WTC11 (cell line): ENCODE measurements around the gene DTNBP1.

Source experiments
- HMGA2 ChIP-seq: fragments of 250-450 bp; sonication (Bioruptor Pico); IDR thresholded peaks from 2 replicates; pipeline ENCODE4 v1.4.0; 2021; ENCODE audit warnings: mild to moderate bottlenecking, moderate library complexity
- MXD4 ChIP-seq: fragments of 250-450 bp; sonication (Bioruptor Pico); IDR thresholded peaks from 2 replicates; pipeline ENCODE4 v1.8.0; 2021; ENCODE audit warnings: mild to moderate bottlenecking, moderate library complexity, borderline replicate concordance
- TEAD1 ChIP-seq: sonication (generic); formaldehyde crosslinking; IDR thresholded peaks from 2 replicates; pipeline ENCODE4 v1.8.0; 2022; ENCODE audit warnings: mild to moderate bottlenecking, missing genetic modification reagents
- ZNF263 ChIP-seq: sonication (generic); formaldehyde crosslinking; IDR thresholded peaks from 2 replicates; pipeline ENCODE4 v1.8.1; 2022; ENCODE audit warnings: low read depth, mild to moderate bottlenecking, moderate library complexity, missing genetic modification reagents
- TF ChIP-seq, protein P1 (sequence below): sonication (generic); formaldehyde crosslinking; conservative IDR thresholded peaks from 2 replicates; pipeline ENCODE4 v1.8.1; 2022; ENCODE audit warnings: mild to moderate bottlenecking, missing genetic modification reagents
- TF ChIP-seq, protein P2 (sequence below): fragments of 200-600 bp; IDR thresholded peaks from 2 replicates; pipeline ENCODE4 v1.8.0; 2022; ENCODE audit warnings: antibody characterized with exemption
- TF ChIP-seq, protein P3 (sequence below): sonication (generic); formaldehyde crosslinking; IDR thresholded peaks from 2 replicates; pipeline ENCODE4 v1.8.1; 2022; ENCODE audit warnings: low read depth, mild to moderate bottlenecking, moderate library complexity, missing genetic modification reagents, borderline replicate concordance
- TF ChIP-seq, protein P4 (sequence below): sonication (generic); formaldehyde crosslinking; IDR thresholded peaks from 2 replicates; pipeline ENCODE4 v1.8.0; 2023; ENCODE audit warnings: mild to moderate bottlenecking, missing genetic modification reagents

DNA sequence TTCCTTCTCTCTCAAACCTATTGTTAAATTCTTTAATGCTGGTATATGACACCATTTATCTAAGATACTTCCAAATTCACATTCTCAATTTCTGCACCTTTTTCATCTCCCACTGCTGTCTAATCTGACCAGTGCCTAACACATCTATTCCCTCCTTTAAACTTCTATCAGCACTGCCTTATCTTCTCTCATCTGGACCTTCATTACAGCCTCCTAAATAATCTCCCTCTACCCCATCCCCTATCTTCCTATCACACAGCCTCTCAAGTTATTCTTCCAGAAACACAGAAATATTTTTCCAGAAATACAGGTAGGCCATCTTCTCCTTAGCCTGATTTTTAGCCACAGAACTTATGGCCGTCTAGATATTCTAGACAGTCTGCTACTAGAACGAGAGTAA is 5.5 kb downstream of the DTNBP1 start:
- TF ChIP-seq, protein P1, sequence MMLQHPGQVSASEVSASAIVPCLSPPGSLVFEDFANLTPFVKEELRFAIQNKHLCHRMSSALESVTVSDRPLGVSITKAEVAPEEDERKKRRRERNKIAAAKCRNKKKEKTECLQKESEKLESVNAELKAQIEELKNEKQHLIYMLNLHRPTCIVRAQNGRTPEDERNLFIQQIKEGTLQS, result no peak
- TF ChIP-seq, protein P2, sequence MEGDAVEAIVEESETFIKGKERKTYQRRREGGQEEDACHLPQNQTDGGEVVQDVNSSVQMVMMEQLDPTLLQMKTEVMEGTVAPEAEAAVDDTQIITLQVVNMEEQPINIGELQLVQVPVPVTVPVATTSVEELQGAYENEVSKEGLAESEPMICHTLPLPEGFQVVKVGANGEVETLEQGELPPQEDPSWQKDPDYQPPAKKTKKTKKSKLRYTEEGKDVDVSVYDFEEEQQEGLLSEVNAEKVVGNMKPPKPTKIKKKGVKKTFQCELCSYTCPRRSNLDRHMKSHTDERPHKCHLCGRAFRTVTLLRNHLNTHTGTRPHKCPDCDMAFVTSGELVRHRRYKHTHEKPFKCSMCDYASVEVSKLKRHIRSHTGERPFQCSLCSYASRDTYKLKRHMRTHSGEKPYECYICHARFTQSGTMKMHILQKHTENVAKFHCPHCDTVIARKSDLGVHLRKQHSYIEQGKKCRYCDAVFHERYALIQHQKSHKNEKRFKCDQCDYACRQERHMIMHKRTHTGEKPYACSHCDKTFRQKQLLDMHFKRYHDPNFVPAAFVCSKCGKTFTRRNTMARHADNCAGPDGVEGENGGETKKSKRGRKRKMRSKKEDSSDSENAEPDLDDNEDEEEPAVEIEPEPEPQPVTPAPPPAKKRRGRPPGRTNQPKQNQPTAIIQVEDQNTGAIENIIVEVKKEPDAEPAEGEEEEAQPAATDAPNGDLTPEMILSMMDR, result no peak
- TF ChIP-seq, protein P3, sequence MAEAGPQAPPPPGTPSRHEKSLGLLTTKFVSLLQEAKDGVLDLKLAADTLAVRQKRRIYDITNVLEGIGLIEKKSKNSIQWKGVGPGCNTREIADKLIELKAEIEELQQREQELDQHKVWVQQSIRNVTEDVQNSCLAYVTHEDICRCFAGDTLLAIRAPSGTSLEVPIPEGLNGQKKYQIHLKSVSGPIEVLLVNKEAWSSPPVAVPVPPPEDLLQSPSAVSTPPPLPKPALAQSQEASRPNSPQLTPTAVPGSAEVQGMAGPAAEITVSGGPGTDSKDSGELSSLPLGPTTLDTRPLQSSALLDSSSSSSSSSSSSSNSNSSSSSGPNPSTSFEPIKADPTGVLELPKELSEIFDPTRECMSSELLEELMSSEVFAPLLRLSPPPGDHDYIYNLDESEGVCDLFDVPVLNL (CRISPR knock-in tag), result no peak
- TF ChIP-seq MXD4 (no peak), ZNF263 (CRISPR knock-in tag) (no peak), TEAD1 (CRISPR knock-in tag) (no peak), HMGA2 (no peak)
- TF ChIP-seq, protein P4, sequence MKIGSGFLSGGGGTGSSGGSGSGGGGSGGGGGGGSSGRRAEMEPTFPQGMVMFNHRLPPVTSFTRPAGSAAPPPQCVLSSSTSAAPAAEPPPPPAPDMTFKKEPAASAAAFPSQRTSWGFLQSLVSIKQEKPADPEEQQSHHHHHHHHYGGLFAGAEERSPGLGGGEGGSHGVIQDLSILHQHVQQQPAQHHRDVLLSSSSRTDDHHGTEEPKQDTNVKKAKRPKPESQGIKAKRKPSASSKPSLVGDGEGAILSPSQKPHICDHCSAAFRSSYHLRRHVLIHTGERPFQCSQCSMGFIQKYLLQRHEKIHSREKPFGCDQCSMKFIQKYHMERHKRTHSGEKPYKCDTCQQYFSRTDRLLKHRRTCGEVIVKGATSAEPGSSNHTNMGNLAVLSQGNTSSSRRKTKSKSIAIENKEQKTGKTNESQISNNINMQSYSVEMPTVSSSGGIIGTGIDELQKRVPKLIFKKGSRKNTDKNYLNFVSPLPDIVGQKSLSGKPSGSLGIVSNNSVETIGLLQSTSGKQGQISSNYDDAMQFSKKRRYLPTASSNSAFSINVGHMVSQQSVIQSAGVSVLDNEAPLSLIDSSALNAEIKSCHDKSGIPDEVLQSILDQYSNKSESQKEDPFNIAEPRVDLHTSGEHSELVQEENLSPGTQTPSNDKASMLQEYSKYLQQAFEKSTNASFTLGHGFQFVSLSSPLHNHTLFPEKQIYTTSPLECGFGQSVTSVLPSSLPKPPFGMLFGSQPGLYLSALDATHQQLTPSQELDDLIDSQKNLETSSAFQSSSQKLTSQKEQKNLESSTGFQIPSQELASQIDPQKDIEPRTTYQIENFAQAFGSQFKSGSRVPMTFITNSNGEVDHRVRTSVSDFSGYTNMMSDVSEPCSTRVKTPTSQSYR (CRISPR knock-in tag), result no peak
